Gastroesophageal sphincter (tissue), 4 donors: Measurements from ENCODE around the gene ACSS1. TPM values are rescaled to one million over a fixed set of nuclear protein-coding genes. Genes with fewer than 3 reads are reported as not detected.

ENCODE experiments used
- ATAC-seq: fragments of 150-250 bp; one replicate; pipeline ENCODE4 v1.9.1; 2016; ENCODE audit warnings: mild to moderate bottlenecking, moderate library complexity
- H3K27ac ChIP-seq, 4 donors: fragments of 200-600 bp; sonication (generic) in 3 of 4; 1 replicate in 3 of 4; 2 replicates in 1 of 4; pipeline ENCODE4 v1.5.1; 2016 to 2019
- H3K27me3 ChIP-seq: fragments of 200-600 bp; sonication (generic); one replicate; pipeline ENCODE4 v1.5.1; 2019
- H3K36me3 ChIP-seq, 2 donors: fragments of 200-600 bp; sonication (generic); one replicate each; pipeline ENCODE4 v1.5.1; 2019; ENCODE audit warnings: control low read depth in 1 of 2
- H3K4me1 ChIP-seq, 3 donors: fragments of 200-600 bp; sonication (generic); 1 replicate in 2 of 3; 2 replicates in 1 of 3; pipeline ENCODE4 v1.5.1; 2016 to 2019; ENCODE audit warnings: control low read depth in 2 of 3
- H3K4me3 ChIP-seq, 2 donors: fragments of 200-600 bp; sonication (generic); one replicate each; pipeline ENCODE4 v1.5.1; 2019; ENCODE audit warnings: mild to moderate bottlenecking in 1 of 2, moderate library complexity in 1 of 2
- H3K9me3 ChIP-seq, 3 donors: fragments of 200-600 bp; sonication (generic); one replicate each; pipeline ENCODE4 v1.5.1; 2017 to 2019; ENCODE audit warnings: control low read depth in 2 of 3
- CTCF ChIP-seq, 4 experiments: fragments of 200-600 bp in 2 of 4; fragments of 450-650 bp in 2 of 4; sonication (generic) in 1 of 4; IDR thresholded peaks; one replicate each; pipeline ENCODE4 v1.5.1; 2017 to 2019; ENCODE audit warnings: antibody characterized with exemption in 4 of 4, mild to moderate bottlenecking in 2 of 4, moderate library complexity in 2 of 4
- EP300 ChIP-seq: sonication (generic); formaldehyde crosslinking; IDR thresholded peaks from one replicate; pipeline ENCODE4 v1.6.1; 2017; ENCODE audit warnings: antibody characterized with exemption, mild to moderate bottlenecking
- POLR2A ChIP-seq, 2 donors: fragments of 450-650 bp; IDR thresholded peaks; one replicate each; pipeline ENCODE4 v1.6.1; 2017; ENCODE audit warnings: antibody characterized with exemption in 2 of 2, mild to moderate bottlenecking in 2 of 2, moderate library complexity in 1 of 2
- POLR2AphosphoS5 ChIP-seq: sonication (generic); formaldehyde crosslinking; IDR thresholded peaks from one replicate; pipeline ENCODE4 v1.6.1; 2017; ENCODE audit warnings: antibody characterized with exemption
- WGBS, 2 donors: methylation state at CpG; one replicate each; pipeline ENCODE4 v1.1.5; 2018; ENCODE audit warnings: low coverage in 1 of 2; 5-methylcytosine and 5-hydroxymethylcytosine counted together
- total RNA-seq, 4 donors: library from RNA; depleted of rRNA; stranded (reverse); fragments of >200 nt; gene quantifications; one replicate each; pipeline ENCODE4 v1.1.0, GENCODE V29; 2016

ACSS1 gene
- total RNA-seq, 4 donors from 2014 or later: 44.7 to 105 (median 61.6) TPM

GRCh38 chr20:25090492-25091429, 32.8 kb upstream of the ACSS1 start:
- Histone ChIP-seq H3K9me3 (no peaks in the 10 kb centered on the region), H3K4me3 (no peak overlapping the region), H3K27me3 (peaks cover 63% of the 10 kb centered on the region), H3K36me3 (no peaks in the 10 kb centered on the region), H3K4me1 (no peaks in the 10 kb centered on the region), H3K27ac (no peak overlapping the region)
- ATAC-seq: no peak
- WGBS, 2 donors: 50 to 61% methylated on average over 2 of the region's 14 CpGs
- TF ChIP-seq POLR2AphosphoS5 (no peak), EP300 (no peak), POLR2A (IDR thresholded peaks at IDR 0.05) (no peak), CTCF (IDR thresholded peaks at IDR 0.05) (no peak)

- ATAC-seq: no peak
- no peak overlapping the region for H3K27ac ChIP-seq
- TF ChIP-seq POLR2AphosphoS5: no peak
- no peak for TF ChIP-seq EP300
- no peak for TF ChIP-seq POLR2A (IDR thresholded peaks at IDR 0.05)
- no peak for TF ChIP-seq CTCF (IDR thresholded peaks at IDR 0.05)
- H3K36me3 ChIP-seq: no peaks in the 10 kb centered on the region
- peaks cover 0 to 5% (median 1%) of the 10 kb centered on the region in 3 donors for H3K4me1 ChIP-seq
- H3K9me3 ChIP-seq: no peaks in the 10 kb centered on the region
- 87 to 88% methylated on average over 6 to 12 of the region's 12 CpGs for WGBS, 2 donors
- no peak overlapping the region for H3K4me3 ChIP-seq
- peaks cover 74% of the 10 kb centered on the region for H3K27me3 ChIP-seq
These were observed 31.7 kb upstream of the ACSS1 start for GRCh38 chr20:25089662-25090061.

GRCh38 chr20:25089096-25089495, 31.2 kb upstream of the ACSS1 start:
- no peak for ATAC-seq
- peaks cover 80% of the 10 kb centered on the region for H3K27me3 ChIP-seq
- peaks cover 0 to 11% (median 5%) of the 10 kb centered on the region in 3 donors for H3K4me1 ChIP-seq
- TF ChIP-seq CTCF (IDR thresholded peaks at IDR 0.05) (no peak), POLR2AphosphoS5 (no peak), POLR2A (IDR thresholded peaks at IDR 0.05) (no peak), EP300 (no peak)
- no peak overlapping the region for H3K27ac ChIP-seq
- H3K4me3 ChIP-seq: no peak overlapping the region
- H3K9me3 ChIP-seq: no peaks in the 10 kb centered on the region
- H3K36me3 ChIP-seq: no peaks in the 10 kb centered on the region

- WGBS, 2 donors: 50% methylated on average over 2 of the region's 6 CpGs; no CpG with 5 or more reads in 1 of the 2 donors
- no peaks in the 10 kb centered on the region for H3K9me3 ChIP-seq
- H3K4me3 ChIP-seq: no peak overlapping the region
- no peak overlapping the region for H3K27ac ChIP-seq
- H3K4me1 ChIP-seq: peaks cover 0 to 19% (median 10%) of the 10 kb centered on the region in 3 donors
- peaks cover 88% of the 10 kb centered on the region for H3K27me3 ChIP-seq
- no peaks in the 10 kb centered on the region for H3K36me3 ChIP-seq
- no peak for TF ChIP-seq EP300
- TF ChIP-seq POLR2A (IDR thresholded peaks at IDR 0.05): no peak
- no peak for TF ChIP-seq CTCF (IDR thresholded peaks at IDR 0.05)
- no peak for TF ChIP-seq POLR2AphosphoS5
- ATAC-seq: no peak
These were observed 30.3 kb upstream of the ACSS1 start for GRCh38 chr20:25088267-25088666.
